Gastroesophageal sphincter (tissue), 3 donors: ENCODE measurements around the gene SUGCT.

Experiments
- EP300 ChIP-seq: sonication (generic); formaldehyde crosslinking; IDR thresholded peaks from one replicate; pipeline ENCODE4 v1.6.1; 2017; ENCODE audit warnings: antibody characterized with exemption, mild to moderate bottlenecking
- POLR2A ChIP-seq, 2 donors: fragments of 450-650 bp; IDR thresholded peaks; one replicate each; pipeline ENCODE4 v1.6.1; 2017; ENCODE audit warnings: antibody characterized with exemption in 2 of 2, mild to moderate bottlenecking in 2 of 2, moderate library complexity in 1 of 2
- POLR2AphosphoS5 ChIP-seq: sonication (generic); formaldehyde crosslinking; IDR thresholded peaks from one replicate; pipeline ENCODE4 v1.6.1; 2017; ENCODE audit warnings: antibody characterized with exemption
- TF ChIP-seq, protein P1 (sequence below), 4 experiments: fragments of 200-600 bp in 2 of 4; fragments of 450-650 bp in 2 of 4; sonication (generic) in 1 of 4; IDR thresholded peaks; one replicate each; pipeline ENCODE4 v1.5.1; 2017 to 2019; ENCODE audit warnings: antibody characterized with exemption in 4 of 4, mild to moderate bottlenecking in 2 of 4, moderate library complexity in 2 of 4

DNA sequence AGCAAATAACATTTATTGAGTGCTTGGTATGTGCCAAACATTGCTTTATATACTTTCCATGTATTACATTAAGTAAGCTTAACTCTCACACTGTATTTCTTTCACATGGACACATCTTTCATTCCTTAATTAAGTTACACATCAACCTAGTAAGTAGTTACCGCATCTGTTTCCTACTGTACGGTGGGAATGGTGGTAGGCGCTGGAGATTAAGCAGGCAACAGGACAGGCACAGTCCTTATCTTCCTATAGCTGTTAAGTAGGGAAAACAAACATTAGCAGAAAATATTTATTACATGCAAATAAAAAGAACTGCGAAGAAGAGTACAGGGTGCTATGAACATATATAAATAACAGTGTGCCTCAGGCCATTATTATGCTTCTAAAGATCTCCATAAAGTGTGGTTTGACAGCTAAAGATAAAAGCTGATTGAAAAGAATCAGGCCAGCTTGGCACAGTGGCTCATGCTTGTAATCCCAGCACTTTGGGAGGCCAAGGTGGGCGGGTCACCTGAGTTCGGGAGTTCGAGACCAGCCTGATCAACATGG is 105.0 kb downstream of the SUGCT start:
- TF ChIP-seq POLR2A (IDR thresholded peaks at IDR 0.05) (no peak), EP300 (no peak), POLR2AphosphoS5 (no peak)
- TF ChIP-seq, protein P1, sequence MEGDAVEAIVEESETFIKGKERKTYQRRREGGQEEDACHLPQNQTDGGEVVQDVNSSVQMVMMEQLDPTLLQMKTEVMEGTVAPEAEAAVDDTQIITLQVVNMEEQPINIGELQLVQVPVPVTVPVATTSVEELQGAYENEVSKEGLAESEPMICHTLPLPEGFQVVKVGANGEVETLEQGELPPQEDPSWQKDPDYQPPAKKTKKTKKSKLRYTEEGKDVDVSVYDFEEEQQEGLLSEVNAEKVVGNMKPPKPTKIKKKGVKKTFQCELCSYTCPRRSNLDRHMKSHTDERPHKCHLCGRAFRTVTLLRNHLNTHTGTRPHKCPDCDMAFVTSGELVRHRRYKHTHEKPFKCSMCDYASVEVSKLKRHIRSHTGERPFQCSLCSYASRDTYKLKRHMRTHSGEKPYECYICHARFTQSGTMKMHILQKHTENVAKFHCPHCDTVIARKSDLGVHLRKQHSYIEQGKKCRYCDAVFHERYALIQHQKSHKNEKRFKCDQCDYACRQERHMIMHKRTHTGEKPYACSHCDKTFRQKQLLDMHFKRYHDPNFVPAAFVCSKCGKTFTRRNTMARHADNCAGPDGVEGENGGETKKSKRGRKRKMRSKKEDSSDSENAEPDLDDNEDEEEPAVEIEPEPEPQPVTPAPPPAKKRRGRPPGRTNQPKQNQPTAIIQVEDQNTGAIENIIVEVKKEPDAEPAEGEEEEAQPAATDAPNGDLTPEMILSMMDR (IDR thresholded peaks at IDR 0.05): no peak
